GM18867 (cell line): ENCODE results near the gene CCDC85B.

Experiments used
- ATAC-seq: cut with Tn5 transposase; IDR thresholded peaks from one replicate; pipeline ENCODE4 v1.9.1; 2021; ENCODE audit warnings: mild to moderate bottlenecking, moderate library complexity; ENCODE audit not compliant: unreplicated experiment

CCDC85B gene

GRCh38 chr11:65928667-65929066 lies 38.2 kb downstream of the CCDC85B start:
- no peak for ATAC-seq

GRCh38 chr11:65931773-65932557 lies 41.5 kb downstream of the CCDC85B start:
- ATAC-seq = no peak

GRCh38 chr11:65932558-65932919 lies 42.1 kb downstream of the CCDC85B start:
- ATAC-seq = no peak

GRCh38 chr11:65934014-65934413 lies 43.5 kb downstream of the CCDC85B start:
- no peak for ATAC-seq

GRCh38 chr11:65937766-65938165 lies 47.3 kb downstream of the CCDC85B start:
- no peak for ATAC-seq
